Activated naive CD8-positive, alpha-beta T cell treated with anti-CD3 and anti-CD28 coated beads, Interleukin-2, amount 50 U/mL, for 16 hours (primary cell): ENCODE results near the gene LDB1.

ENCODE experiments used
- DNase-seq: peaks from one replicate; pipeline ENCODE4 v3.0.0-alpha.2; 2020; ENCODE audit warnings: low read depth, low spot score

The LDB1 gene

GRCh38 chr10:102120142-102120990, at the start of gene LDB1:
Gene LDB1, minus strand, starts transcription at chr10:102120368. Its CDS starts 258 bp downstream, at chr10:102120110.
- DNase-seq: peak; percentile 42

- no peak for DNase-seq
These were observed 47.7 kb upstream of the LDB1 start for GRCh38 chr10:102167861-102168260.

- DNase-seq: no peak
These were observed 43.3 kb upstream of the LDB1 start for GRCh38 chr10:102163342-102163989.

GRCh38 chr10:102159831-102160230, 39.7 kb upstream of the LDB1 start:
- DNase-seq: no peak

GRCh38 chr10:102159051-102159597, 39.0 kb upstream of the LDB1 start:
- no peak for DNase-seq

- no peak for DNase-seq
These were observed 37.1 kb upstream of the LDB1 start for GRCh38 chr10:102157224-102157623.

- no peak for DNase-seq
These were observed 34.4 kb upstream of the LDB1 start for GRCh38 chr10:102154466-102155116.

GRCh38 chr10:102153093-102153620, 33.0 kb upstream of the LDB1 start:
- DNase-seq: no peak

GRCh38 chr10:102152545-102152890, 32.4 kb upstream of the LDB1 start:
- DNase-seq: peak; percentile 23

GRCh38 chr10:102151774-102152544, 31.8 kb upstream of the LDB1 start, which contains the start of gene NOLC1:
Gene NOLC1, plus strand, starts transcription at chr10:102152389. Its CDS starts 22 bp downstream, at chr10:102152411.
- DNase-seq: peak; percentile 99

GRCh38 chr10:102150970-102151773, 31.0 kb upstream of the LDB1 start:
- no peak for DNase-seq

- no peak for DNase-seq
These were observed 28.1 kb upstream of the LDB1 start for GRCh38 chr10:102148275-102148674.

GRCh38 chr10:102147561-102147960, 27.4 kb upstream of the LDB1 start:
- no peak for DNase-seq

GRCh38 chr10:102146971-102147428, 26.8 kb upstream of the LDB1 start:
- DNase-seq: no peak

- DNase-seq: no peak
These were observed 21.5 kb upstream of the LDB1 start for GRCh38 chr10:102141583-102142107.

GRCh38 chr10:102140913-102141540, 20.9 kb upstream of the LDB1 start:
- DNase-seq: no peak

- DNase-seq: no peak
These were observed 20.1 kb upstream of the LDB1 start for GRCh38 chr10:102140218-102140617.

- no peak for DNase-seq
These were observed 19.3 kb upstream of the LDB1 start for GRCh38 chr10:102139281-102140110.
